Measurements from ENCODE around the gene SHROOM2.

GRCh38 chrX:9940421-9940820 is 154.2 kb downstream of the SHROOM2 start:
- TF ChIP-seq ZNF645 (tag by site-specific recombination; IDR thresholded peaks at IDR 0.05) = no peak
- no peak for TF ChIP-seq ZNF138 (tag by site-specific recombination; IDR thresholded peaks at IDR 0.05; ENCODE audit: borderline replicate concordance)
- no peak for TF ChIP-seq ZNF354C (tag by site-specific recombination; IDR thresholded peaks at IDR 0.05; ENCODE audit: borderline replicate concordance, low read depth)
- no peak for TF ChIP-seq CTCF (tag by site-specific recombination; IDR thresholded peaks at IDR 0.05)
- TF ChIP-seq ZNF660 (tag by site-specific recombination; IDR thresholded peaks at IDR 0.05) = no peak
- no peak for TF ChIP-seq ZNF768 (tag by site-specific recombination; IDR thresholded peaks at IDR 0.05)
- TF ChIP-seq ZNF561 (tag by site-specific recombination; IDR thresholded peaks at IDR 0.05; ENCODE audit: borderline replicate concordance) = no peak
- no peak for TF ChIP-seq OVOL3 (tag by site-specific recombination; IDR thresholded peaks at IDR 0.05)
- no peak for TF ChIP-seq ZNF555 (tag by site-specific recombination; conservative IDR thresholded peaks at IDR 0.05)
- no peak for TF ChIP-seq ZNF792 (tag by site-specific recombination; IDR thresholded peaks at IDR 0.05)

Measured in HEK293 (cell line).